GM10847 (cell line): ENCODE measurements around the gene XPO6.

Experiments used
- POLR2A ChIP-seq: IDR thresholded peaks from 2 replicates; pipeline ENCODE4 v1.6.1; 2011; ENCODE audit not compliant: insufficient read length; ENCODE audit errors: extremely low read depth

Gene XPO6

GRCh38 chr16:28098959-28099945, 112.5 kb downstream of the XPO6 start:
- TF ChIP-seq POLR2A: no peak

GRCh38 chr16:28098171-28098958, 113.4 kb downstream of the XPO6 start:
- TF ChIP-seq POLR2A: no peak

- no peak for TF ChIP-seq POLR2A
These were observed 114.5 kb downstream of the XPO6 start for GRCh38 chr16:28096983-28097899.

GRCh38 chr16:28093385-28093725, 118.4 kb downstream of the XPO6 start:
- TF ChIP-seq POLR2A: no peak

- TF ChIP-seq POLR2A: no peak
These were observed 118.9 kb downstream of the XPO6 start for GRCh38 chr16:28092721-28093384.

GRCh38 chr16:28091656-28092055, 120.1 kb downstream of the XPO6 start:
- no peak for TF ChIP-seq POLR2A

GRCh38 chr16:28090646-28091377, 121.0 kb downstream of the XPO6 start:
- no peak for TF ChIP-seq POLR2A

GRCh38 chr16:28089992-28090365, 121.8 kb downstream of the XPO6 start:
- TF ChIP-seq POLR2A: no peak

- TF ChIP-seq POLR2A: no peak
These were observed 122.4 kb downstream of the XPO6 start for GRCh38 chr16:28089205-28089991.

GRCh38 chr16:28087675-28088300, 124.0 kb downstream of the XPO6 start:
- TF ChIP-seq POLR2A: no peak

- TF ChIP-seq POLR2A: no peak
These were observed 124.6 kb downstream of the XPO6 start for GRCh38 chr16:28087140-28087660.
